ENCODE measurements around the gene PSMA3. TPM values are rescaled to one million over a fixed set of nuclear protein-coding genes. Genes with fewer than 3 reads are reported as not detected.

The PSMA3 gene
- total RNA-seq, 1 donor from 2014 or later = 232 TPM

DNA sequence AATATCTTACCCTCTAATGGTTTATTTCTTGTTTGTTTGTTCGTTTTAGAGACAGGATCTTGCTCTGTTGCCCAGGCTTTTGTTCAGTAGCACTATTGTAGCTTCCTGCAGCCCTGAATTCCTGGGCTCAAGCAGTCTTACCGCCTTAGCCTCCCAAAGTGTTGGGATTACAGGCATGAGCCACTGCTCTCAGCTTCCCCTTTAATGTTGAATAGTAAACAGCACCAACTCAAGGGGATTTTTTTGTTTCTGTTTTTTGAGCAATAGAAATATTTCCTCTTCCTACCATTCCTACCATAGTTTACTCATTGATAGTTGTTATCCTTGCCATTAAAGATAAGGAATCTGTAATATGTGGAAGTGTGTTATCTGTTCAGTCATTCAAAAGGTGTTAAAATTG lies 64.4 kb downstream of the PSMA3 start:
- Histone ChIP-seq H2AFZ (ENCODE audit: low read depth, low read length) (no peak overlapping the region), H4K20me1 (ENCODE audit: insufficient read depth, low read length) (peaks cover 3% of the 10 kb centered on the region), H3K36me3 (ENCODE audit: insufficient read depth, low read length) (no peaks in the 10 kb centered on the region), H3K79me2 (ENCODE audit: insufficient read depth, low read length) (no peaks in the 10 kb centered on the region), H3K4me1 (ENCODE audit: insufficient read depth, low read length) (no peaks in the 10 kb centered on the region), H3K27ac (ENCODE audit: low read depth, low read length) (no peak overlapping the region), H3K9ac (ENCODE audit: low read length) (no peak overlapping the region), H3K27me3 (ENCODE audit: insufficient read depth, low read length) (no peaks in the 10 kb centered on the region), H3K4me2 (ENCODE audit: low read length) (no peak overlapping the region), H3K9me3 (ENCODE audit: insufficient read depth, low read depth, low read length) (no peaks in the 10 kb centered on the region), H3K4me3 (ENCODE audit: insufficient read depth, low read depth, low read length) (no peak overlapping the region)
- no peaks in the 10 kb centered on the region for H3K27me3 Mint-ChIP-seq (ENCODE audit: low read depth, unreplicated experiment)
- FAIRE-seq (no peak), DNase-seq (ENCODE audit: low read depth) (no peak)
- no peaks in the 10 kb centered on the region for H3K9me3 Mint-ChIP-seq (ENCODE audit: unreplicated experiment)
- peaks cover 9% of the 10 kb centered on the region for H3K36me3 Mint-ChIP-seq (ENCODE audit: low read depth, unreplicated experiment)
- no peak overlapping the region for H3K4me3 Mint-ChIP-seq (ENCODE audit: unreplicated experiment)
- TF ChIP-seq EZH2 (IDR thresholded peaks at IDR 0.05; ENCODE audit: insufficient read depth, low read length) = no peak
- TF ChIP-seq, protein P1, sequence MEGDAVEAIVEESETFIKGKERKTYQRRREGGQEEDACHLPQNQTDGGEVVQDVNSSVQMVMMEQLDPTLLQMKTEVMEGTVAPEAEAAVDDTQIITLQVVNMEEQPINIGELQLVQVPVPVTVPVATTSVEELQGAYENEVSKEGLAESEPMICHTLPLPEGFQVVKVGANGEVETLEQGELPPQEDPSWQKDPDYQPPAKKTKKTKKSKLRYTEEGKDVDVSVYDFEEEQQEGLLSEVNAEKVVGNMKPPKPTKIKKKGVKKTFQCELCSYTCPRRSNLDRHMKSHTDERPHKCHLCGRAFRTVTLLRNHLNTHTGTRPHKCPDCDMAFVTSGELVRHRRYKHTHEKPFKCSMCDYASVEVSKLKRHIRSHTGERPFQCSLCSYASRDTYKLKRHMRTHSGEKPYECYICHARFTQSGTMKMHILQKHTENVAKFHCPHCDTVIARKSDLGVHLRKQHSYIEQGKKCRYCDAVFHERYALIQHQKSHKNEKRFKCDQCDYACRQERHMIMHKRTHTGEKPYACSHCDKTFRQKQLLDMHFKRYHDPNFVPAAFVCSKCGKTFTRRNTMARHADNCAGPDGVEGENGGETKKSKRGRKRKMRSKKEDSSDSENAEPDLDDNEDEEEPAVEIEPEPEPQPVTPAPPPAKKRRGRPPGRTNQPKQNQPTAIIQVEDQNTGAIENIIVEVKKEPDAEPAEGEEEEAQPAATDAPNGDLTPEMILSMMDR (IDR thresholded peaks at IDR 0.05; ENCODE audit: insufficient read depth, low read depth, low read length) = no peak
- H3K4me1 Mint-ChIP-seq (ENCODE audit: low read depth, unreplicated experiment) = no peaks in the 10 kb centered on the region
- no peak overlapping the region for H3K27ac Mint-ChIP-seq (ENCODE audit: unreplicated experiment)

DNA sequence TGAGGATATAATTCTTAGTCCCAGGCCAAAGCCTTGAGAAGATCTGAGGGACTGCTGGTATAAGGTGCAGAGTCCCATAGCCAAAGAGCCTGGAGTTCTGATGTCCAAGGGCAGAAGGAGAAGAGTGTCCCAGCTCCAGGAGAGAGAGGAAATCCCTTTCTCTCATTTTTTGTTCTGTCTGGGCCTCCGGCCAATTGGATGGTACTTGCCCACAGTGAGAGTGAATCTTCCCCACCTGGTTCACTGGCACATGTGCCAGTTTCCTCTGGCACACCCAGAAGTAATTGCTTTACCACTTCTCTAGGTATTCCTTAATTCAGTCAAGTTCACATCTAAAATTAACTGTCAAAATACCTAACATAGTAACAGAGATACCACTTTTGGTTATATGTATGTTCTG lies 69.1 kb downstream of the PSMA3 start:
- Histone ChIP-seq H3K79me2 (ENCODE audit: insufficient read depth, low read length) (no peaks in the 10 kb centered on the region), H3K9ac (ENCODE audit: low read length) (no peak overlapping the region), H3K36me3 (ENCODE audit: insufficient read depth, low read length) (no peaks in the 10 kb centered on the region), H4K20me1 (ENCODE audit: insufficient read depth, low read length) (peaks cover 3% of the 10 kb centered on the region), H3K9me3 (ENCODE audit: insufficient read depth, low read depth, low read length) (no peaks in the 10 kb centered on the region), H3K27ac (ENCODE audit: low read depth, low read length) (no peak overlapping the region), H3K4me2 (ENCODE audit: low read length) (no peak overlapping the region), H3K27me3 (ENCODE audit: insufficient read depth, low read length) (no peaks in the 10 kb centered on the region), H3K4me3 (ENCODE audit: insufficient read depth, low read depth, low read length) (no peak overlapping the region), H3K4me1 (ENCODE audit: insufficient read depth, low read length) (no peaks in the 10 kb centered on the region), H2AFZ (ENCODE audit: low read depth, low read length) (no peak overlapping the region)
- Mint-ChIP-seq H3K27ac (ENCODE audit: unreplicated experiment) (no peak overlapping the region), H3K9me3 (ENCODE audit: unreplicated experiment) (no peaks in the 10 kb centered on the region), H3K4me1 (ENCODE audit: low read depth, unreplicated experiment) (no peaks in the 10 kb centered on the region), H3K4me3 (ENCODE audit: unreplicated experiment) (no peak overlapping the region), H3K27me3 (ENCODE audit: low read depth, unreplicated experiment) (no peaks in the 10 kb centered on the region), H3K36me3 (ENCODE audit: low read depth, unreplicated experiment) (peaks cover 5% of the 10 kb centered on the region)
- TF ChIP-seq EZH2 (IDR thresholded peaks at IDR 0.05; ENCODE audit: insufficient read depth, low read length) = no peak
- TF ChIP-seq, protein P1 (IDR thresholded peaks at IDR 0.05; ENCODE audit: insufficient read depth, low read depth, low read length) = no peak
- no peak for FAIRE-seq
- no peak for DNase-seq (ENCODE audit: low read depth)

DNA sequence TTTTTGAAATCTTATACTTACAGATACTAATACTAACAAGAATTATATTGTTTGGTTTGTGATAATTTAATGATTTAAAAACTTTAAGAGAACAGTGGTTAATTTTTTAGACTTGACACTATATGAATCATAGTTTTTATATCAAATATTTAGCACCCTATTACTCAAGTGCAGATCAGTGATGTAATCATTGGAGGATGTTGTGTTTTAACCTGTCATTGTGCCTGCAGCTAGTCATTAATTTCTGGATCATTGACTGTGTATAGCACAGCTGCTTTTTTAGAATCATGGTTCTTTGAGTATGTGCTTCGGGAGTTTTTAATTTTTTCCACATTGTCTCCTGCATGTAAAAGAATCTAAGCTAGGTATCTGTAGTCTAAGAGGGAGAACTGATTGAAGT lies 71.0 kb downstream of the PSMA3 start:
- DNase-seq (ENCODE audit: low read depth) (peak; percentile 19), FAIRE-seq (no peak)
- peaks cover 3% of the 10 kb centered on the region for H4K20me1 ChIP-seq (ENCODE audit: insufficient read depth, low read length)
- no peaks in the 10 kb centered on the region for H3K27me3 ChIP-seq (ENCODE audit: insufficient read depth, low read length)
- H3K9ac ChIP-seq (ENCODE audit: low read length) = no peak overlapping the region
- no peaks in the 10 kb centered on the region for H3K79me2 ChIP-seq (ENCODE audit: insufficient read depth, low read length)
- Mint-ChIP-seq H3K27ac (ENCODE audit: unreplicated experiment) (no peak overlapping the region), H3K4me1 (ENCODE audit: low read depth, unreplicated experiment) (no peaks in the 10 kb centered on the region), H3K27me3 (ENCODE audit: low read depth, unreplicated experiment) (no peaks in the 10 kb centered on the region), H3K9me3 (ENCODE audit: unreplicated experiment) (no peaks in the 10 kb centered on the region), H3K4me3 (ENCODE audit: unreplicated experiment) (no peak overlapping the region), H3K36me3 (ENCODE audit: low read depth, unreplicated experiment) (peaks cover 2% of the 10 kb centered on the region)
- no peak overlapping the region for H3K4me2 ChIP-seq (ENCODE audit: low read length)
- no peak overlapping the region for H3K4me3 ChIP-seq (ENCODE audit: insufficient read depth, low read depth, low read length)
- TF ChIP-seq EZH2 (IDR thresholded peaks at IDR 0.05; ENCODE audit: insufficient read depth, low read length) = no peak
- TF ChIP-seq, protein P1 (IDR thresholded peaks at IDR 0.05; ENCODE audit: insufficient read depth, low read depth, low read length) = no peak
- H3K4me1 ChIP-seq (ENCODE audit: insufficient read depth, low read length) = no peaks in the 10 kb centered on the region
- peaks cover 7% of the 10 kb centered on the region for H3K36me3 ChIP-seq (ENCODE audit: insufficient read depth, low read length)
- H3K27ac ChIP-seq (ENCODE audit: low read depth, low read length) = no peak overlapping the region
- no peaks in the 10 kb centered on the region for H3K9me3 ChIP-seq (ENCODE audit: insufficient read depth, low read depth, low read length)
- H2AFZ ChIP-seq (ENCODE audit: low read depth, low read length) = no peak overlapping the region

Other genes with a start within 250 kb of the PSMA3 start
- 19.3 and 22.7 TPM in 2 replicates for gene ARMH4, start 92.6 kb upstream of the PSMA3 start, total RNA-seq
- 92.5 and 98.7 TPM in 2 replicates for gene ACTR10, start 44.7 kb upstream of the PSMA3 start, total RNA-seq
- gene ARID4A, start 53.7 kb downstream of the PSMA3 start, total RNA-seq = 24.5 and 26.6 TPM in 2 replicates
- not detected in 2 replicates for gene TOMM20L, start 151.1 kb downstream of the PSMA3 start, total RNA-seq
- gene TIMM9, start 182.7 kb downstream of the PSMA3 start, total RNA-seq = 27.3 and 33.1 TPM in 2 replicates
- gene KIAA0586, start 182.9 kb downstream of the PSMA3 start, total RNA-seq = 14.9 and 20.1 TPM in 2 replicates

Measured in astrocyte (in vitro differentiated cells and primary cell).